Activated naive CD8-positive, alpha-beta T cell treated with anti-CD3 and anti-CD28 coated beads, Interleukin-2, amount 50 U/mL, for 24 hours (primary cell): ENCODE measurements around the gene DGKE.

Source experiments
- ATAC-seq: fragments of 150-1000 bp; cut with Tn5 transposase; one replicate; pipeline ENCODE4 v1.10.0; 2021
- DNase-seq: peaks from one replicate; pipeline ENCODE4 v3.0.0; 2021
- H3K27ac Mint-ChIP-seq: one replicate; pipeline ENCODE4 v1.8.0; 2021; ENCODE audit warnings: mild to moderate bottlenecking, mixed read lengths
- H3K27me3 Mint-ChIP-seq: one replicate; pipeline ENCODE4 v1.8.0; 2021; ENCODE audit warnings: mixed read lengths
- H3K36me3 Mint-ChIP-seq: one replicate; pipeline ENCODE4 v1.8.0; 2021; ENCODE audit warnings: low read depth, mixed read lengths
- H3K4me1 Mint-ChIP-seq: one replicate; pipeline ENCODE4 v1.8.0; 2021; ENCODE audit warnings: mixed read lengths
- H3K4me3 Mint-ChIP-seq: one replicate; pipeline ENCODE4 v1.8.0; 2021; ENCODE audit warnings: mild to moderate bottlenecking, moderate library complexity, mixed read lengths
- H3K9me3 Mint-ChIP-seq: one replicate; pipeline ENCODE4 v1.8.0; 2021; ENCODE audit warnings: mixed read lengths

Gene DGKE

DNA sequence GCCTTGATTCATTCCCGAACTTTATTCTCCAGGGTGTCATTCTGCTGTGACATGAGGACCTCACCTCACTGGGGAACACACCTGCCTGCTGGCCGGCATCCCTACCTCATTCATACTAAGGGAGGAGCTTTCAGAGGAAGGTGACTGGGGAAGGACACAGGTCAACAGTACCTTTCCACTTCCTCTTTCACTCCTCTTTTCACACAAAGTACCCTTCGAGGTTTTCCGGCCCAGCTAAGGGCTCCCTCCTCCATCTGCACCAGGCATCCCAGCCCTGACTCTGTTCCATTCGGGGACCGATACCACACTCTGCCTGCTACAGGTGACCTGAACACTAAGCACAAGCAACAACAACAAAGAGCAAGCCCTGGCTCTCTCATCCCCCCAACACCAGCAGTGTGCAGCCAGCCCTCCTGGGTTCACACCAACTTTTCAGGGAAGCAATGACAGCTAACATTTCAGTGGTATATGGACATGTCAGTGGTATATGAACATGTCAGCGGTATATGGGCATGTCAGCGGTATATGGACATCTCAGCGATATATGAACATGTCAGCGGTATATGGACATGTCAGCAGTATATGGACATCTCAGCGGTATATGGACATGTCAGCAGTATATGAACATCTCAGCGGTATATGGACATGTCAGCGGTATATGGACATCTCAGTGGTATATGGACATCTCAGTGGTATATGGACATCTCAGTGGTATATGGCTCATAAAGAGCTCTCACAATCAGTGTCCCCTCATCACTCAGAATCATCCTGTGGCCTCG is 63.9 kb downstream of the DGKE start:
- Mint-ChIP-seq H3K27ac (no peak overlapping the region), H3K4me3 (no peak overlapping the region), H3K36me3 (peaks cover 61% of the 10 kb centered on the region), H3K4me1 (peaks cover 2% of the 10 kb centered on the region), H3K9me3 (no peaks in the 10 kb centered on the region), H3K27me3 (no peaks in the 10 kb centered on the region)
- ATAC-seq, result no peak
- no peak for DNase-seq

DNA sequence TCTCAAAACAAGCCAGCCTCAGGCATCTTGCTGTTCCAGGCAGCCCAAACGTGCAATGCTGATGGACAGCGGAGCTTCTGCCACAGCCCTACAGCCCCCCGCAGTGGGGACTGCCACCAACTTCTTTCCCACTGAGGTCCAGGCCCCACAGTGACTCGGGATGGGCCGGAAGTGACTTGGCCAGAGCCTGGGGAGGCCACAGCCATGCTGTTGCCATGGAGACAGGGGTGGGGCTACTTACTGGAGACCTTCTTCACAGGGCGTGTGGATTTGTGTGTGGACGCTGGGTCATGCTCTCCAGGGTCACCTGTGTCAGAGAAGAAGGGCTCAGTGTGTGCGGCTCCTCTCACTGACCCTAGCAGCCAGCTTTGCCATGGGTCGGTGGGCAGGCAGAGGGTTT is 64.9 kb downstream of the DGKE start:
- Mint-ChIP-seq H3K27me3 (no peaks in the 10 kb centered on the region), H3K9me3 (no peaks in the 10 kb centered on the region), H3K27ac (no peak overlapping the region), H3K4me1 (peaks cover 2% of the 10 kb centered on the region), H3K36me3 (peaks cover 60% of the 10 kb centered on the region), H3K4me3 (no peak overlapping the region)
- ATAC-seq (no peak), DNase-seq (no peak)

DNA sequence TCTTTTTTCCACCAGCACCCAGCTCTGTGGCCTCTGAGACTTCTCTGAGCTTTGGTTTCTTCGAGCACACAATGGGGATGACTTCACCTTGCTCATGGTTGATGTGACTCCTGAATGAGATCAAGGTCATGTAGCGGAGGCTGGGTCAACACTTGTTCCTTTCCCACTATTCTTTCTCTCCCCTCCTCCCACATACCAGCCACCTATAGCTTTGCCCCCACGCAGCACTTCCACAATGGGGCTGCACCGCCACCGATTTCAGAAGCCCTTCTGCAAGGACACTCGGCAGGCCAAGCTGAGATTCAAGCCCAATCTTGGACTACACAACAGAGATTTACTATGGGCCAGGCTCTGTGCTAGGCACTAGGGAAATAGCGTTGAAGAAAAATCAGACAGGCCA is 65.5 kb downstream of the DGKE start:
- Mint-ChIP-seq H3K4me3 (no peak overlapping the region), H3K9me3 (no peaks in the 10 kb centered on the region), H3K27me3 (no peaks in the 10 kb centered on the region), H3K4me1 (peaks cover 2% of the 10 kb centered on the region), H3K36me3 (peaks cover 64% of the 10 kb centered on the region), H3K27ac (no peak overlapping the region)
- DNase-seq (no peak), ATAC-seq (no peak)

DNA sequence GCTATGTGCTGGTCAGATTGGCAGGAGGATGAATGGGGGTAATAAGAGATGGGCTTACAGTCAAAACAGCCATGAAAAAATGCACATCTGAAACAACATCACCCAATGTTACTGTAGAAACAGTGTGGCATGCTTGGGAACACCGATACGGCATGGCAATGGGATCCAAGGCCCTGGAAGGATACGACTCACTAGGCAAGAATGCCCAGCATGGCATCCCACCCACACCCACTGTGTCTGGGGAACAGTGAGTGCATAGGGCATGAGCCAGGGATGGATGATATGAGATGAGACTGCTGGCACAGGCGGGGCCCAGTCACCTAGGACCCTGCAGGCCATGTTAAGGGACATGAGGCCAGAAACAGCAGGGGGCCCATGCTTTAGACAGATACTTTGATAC is 68.4 kb downstream of the DGKE start:
- Mint-ChIP-seq H3K27ac (no peak overlapping the region), H3K4me1 (peaks cover 6% of the 10 kb centered on the region), H3K36me3 (peaks cover 70% of the 10 kb centered on the region), H3K9me3 (no peaks in the 10 kb centered on the region), H3K27me3 (no peaks in the 10 kb centered on the region), H3K4me3 (no peak overlapping the region)
- DNase-seq (no peak), ATAC-seq (no peak)

DNA sequence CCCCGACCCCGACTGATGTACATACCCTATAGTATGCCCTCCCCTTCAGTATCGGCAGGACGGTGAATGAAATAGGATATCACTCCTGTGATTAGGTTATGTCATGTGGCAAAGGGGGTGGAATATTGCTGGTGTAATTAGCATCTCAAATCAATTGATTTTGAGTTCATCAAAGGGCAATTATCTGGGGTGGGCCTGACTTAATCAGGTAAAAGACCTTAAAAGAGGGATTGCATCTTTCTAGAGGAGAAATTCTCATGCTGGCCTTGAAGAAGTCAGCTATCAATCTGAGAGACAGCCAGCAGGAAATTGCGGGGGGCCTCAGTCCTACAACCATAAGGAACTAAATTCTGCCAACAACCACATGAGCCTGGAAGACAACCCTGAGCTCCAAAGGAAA is 69.6 kb downstream of the DGKE start:
- H3K27me3 Mint-ChIP-seq, result no peaks in the 10 kb centered on the region
- H3K36me3 Mint-ChIP-seq, result peaks cover 71% of the 10 kb centered on the region
- H3K27ac Mint-ChIP-seq, result no peak overlapping the region
- H3K4me3 Mint-ChIP-seq, result no peak overlapping the region
- ATAC-seq (no peak), DNase-seq (no peak)
- H3K4me1 Mint-ChIP-seq, result peaks cover 14% of the 10 kb centered on the region
- no peaks in the 10 kb centered on the region for H3K9me3 Mint-ChIP-seq

DNA sequence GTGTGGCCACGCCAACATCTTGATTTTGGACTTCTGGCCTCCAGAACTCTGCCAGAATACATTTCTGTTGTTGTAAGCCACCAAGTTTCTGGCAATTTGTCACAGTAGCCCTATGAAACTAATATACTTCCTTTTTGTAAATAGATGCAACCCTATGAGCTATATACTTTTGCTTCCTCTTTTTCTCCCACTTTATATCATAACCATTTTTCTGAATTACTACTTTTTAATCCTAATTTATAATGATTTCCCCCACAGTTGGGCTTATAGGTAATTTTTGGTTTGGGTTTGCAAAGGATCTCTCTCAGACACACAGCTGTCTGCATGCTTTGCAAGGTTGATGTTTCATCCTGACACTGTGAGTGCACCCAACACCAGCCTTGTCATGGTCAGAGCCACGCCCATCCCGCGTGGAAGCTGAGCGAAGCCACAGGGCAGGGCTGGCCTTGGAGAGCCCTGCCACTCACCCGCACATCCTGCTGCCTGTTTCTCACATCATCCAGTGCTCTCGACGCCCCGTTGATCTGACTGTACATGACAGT is 74.1 kb downstream of the DGKE start:
- peak; percentile 50 for ATAC-seq
- Mint-ChIP-seq H3K27me3 (no peaks in the 10 kb centered on the region), H3K9me3 (no peaks in the 10 kb centered on the region), H3K4me1 (peaks cover 48% of the 10 kb centered on the region), H3K4me3 (no peak overlapping the region), H3K27ac (peak overlapping the region; percentile 75), H3K36me3 (peaks cover 61% of the 10 kb centered on the region)
- DNase-seq, result peak; percentile 32

DNA sequence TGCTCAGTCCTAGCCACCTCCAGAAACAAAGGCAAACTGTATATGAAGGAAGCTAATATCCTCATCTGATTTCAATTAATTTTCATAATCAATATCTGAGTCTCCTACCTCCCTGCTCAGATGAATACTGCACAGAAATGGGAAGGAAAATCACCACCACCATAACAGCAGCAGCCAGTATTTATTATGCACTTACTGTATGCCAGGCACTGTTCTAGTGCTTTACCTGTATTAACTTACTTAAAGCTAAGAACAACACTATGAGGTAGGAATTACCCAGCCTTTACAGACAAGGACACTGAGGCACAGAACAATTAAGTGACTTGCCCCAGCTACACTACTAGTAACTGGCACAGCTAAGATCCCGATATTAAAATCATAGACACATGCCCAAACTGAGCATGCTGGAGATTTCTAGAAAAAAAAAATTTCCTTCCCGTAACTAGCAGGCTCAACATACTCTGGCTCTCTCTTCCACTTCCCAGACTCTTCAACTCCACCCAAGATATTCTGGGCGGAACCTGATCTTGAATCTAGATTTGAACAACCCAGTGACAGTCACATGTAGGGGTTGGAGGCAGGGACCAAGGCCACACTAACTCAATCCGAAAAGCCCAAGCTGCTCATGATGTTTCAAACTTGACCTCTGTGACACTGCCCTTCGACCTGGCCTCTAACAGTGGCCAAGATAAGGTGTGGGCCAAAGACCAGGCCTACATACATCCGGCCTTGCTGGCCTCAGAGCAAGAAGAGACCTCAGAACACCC is 76.0 kb downstream of the DGKE start:
- H3K9me3 Mint-ChIP-seq, result no peaks in the 10 kb centered on the region
- peak overlapping the region; percentile 97 for H3K4me3 Mint-ChIP-seq
- DNase-seq, result no peak
- no peaks in the 10 kb centered on the region for H3K27me3 Mint-ChIP-seq
- peaks cover 53% of the 10 kb centered on the region for H3K4me1 Mint-ChIP-seq
- H3K36me3 Mint-ChIP-seq, result peaks cover 46% of the 10 kb centered on the region
- peak overlapping the region; percentile 86 for H3K27ac Mint-ChIP-seq
- ATAC-seq, result no peak

DNA sequence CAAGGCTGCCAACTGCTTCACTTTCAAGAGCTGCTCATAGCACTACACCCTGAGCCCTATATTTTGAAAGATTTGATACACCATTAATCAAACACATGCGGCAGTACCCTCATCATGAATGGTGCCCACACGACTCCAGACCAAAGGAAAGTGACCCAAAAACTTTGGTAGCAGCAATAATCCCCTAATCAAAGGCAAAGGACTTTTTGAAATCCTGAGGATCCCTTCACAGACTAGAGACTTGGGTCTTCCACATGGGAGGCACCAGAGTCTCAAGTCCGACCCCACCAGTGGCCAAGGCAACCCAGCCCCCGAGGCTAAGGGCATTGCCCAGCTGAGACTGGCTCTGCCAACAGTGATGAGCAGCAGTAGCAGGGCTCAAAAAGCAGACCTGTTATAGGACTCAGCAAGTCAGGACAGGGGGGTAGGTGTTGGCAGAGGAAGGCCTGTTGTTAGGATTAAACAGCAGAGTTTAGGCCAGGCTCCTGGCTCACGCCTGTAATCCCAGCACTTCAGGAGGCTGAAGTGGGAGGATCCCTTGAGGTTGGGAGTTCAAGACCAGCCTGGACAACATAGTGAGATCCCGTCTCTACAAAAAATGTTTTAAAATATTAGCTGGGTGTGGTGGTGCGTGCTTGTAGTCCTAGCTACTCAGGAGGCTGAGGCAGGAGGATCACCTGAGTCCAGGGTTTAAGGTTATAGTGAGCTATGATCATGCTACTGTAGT is 76.7 kb downstream of the DGKE start:
- Mint-ChIP-seq H3K36me3 (peaks cover 44% of the 10 kb centered on the region), H3K27me3 (no peaks in the 10 kb centered on the region), H3K4me1 (peaks cover 60% of the 10 kb centered on the region), H3K27ac (peak overlapping the region; percentile 86), H3K9me3 (no peaks in the 10 kb centered on the region), H3K4me3 (peak overlapping the region; percentile 97)
- ATAC-seq, result no peak
- no peak for DNase-seq

DNA sequence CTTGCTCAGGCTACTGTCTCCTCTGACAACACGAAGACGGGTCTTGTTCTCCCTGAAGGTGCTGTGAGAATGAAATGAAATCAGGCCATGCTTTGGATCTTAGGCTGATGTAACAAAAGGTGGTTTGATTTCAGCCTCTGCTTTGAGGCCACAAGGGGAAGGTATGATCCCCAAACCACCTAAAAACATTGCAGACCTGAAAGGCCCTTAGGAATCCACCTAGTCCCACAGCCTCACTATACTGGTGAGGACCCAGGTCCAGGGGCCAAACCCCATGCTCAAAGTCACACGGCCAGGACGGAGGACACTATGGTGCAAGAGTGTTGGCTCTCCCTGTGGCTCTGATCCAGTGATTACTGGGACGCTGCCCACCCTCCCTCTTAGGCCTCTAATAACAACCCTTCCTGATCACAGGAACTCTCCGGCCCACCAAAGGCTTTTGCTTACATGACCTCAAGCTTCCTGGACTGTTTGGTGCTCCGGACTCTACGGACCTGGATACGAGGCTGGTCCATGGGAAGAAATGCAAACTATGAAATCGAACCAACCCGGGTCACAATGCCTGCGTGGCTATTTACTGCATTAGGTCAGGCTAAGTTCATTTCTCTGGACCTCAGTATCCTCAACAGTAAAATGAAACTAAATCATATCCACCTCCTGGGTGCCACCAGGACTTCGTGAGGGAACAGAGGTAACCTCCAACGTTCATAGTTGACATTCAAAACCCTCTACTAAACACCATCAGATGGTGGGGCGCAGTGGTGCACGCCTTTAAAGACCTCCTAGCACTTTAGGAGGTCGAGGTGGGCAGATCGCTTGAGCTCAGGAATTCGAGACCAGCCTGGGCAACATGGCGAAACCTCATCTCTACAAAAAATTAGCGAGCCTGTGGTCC is 78.4 kb downstream of the DGKE start:
- no peaks in the 10 kb centered on the region for H3K27me3 Mint-ChIP-seq
- H3K27ac Mint-ChIP-seq, result peak overlapping the region; percentile 86
- H3K9me3 Mint-ChIP-seq, result peaks cover 4% of the 10 kb centered on the region
- ATAC-seq (no peak), DNase-seq (no peak)
- H3K4me1 Mint-ChIP-seq, result peaks cover 73% of the 10 kb centered on the region
- H3K4me3 Mint-ChIP-seq, result peak overlapping the region; percentile 97
- peaks cover 34% of the 10 kb centered on the region for H3K36me3 Mint-ChIP-seq

DNA sequence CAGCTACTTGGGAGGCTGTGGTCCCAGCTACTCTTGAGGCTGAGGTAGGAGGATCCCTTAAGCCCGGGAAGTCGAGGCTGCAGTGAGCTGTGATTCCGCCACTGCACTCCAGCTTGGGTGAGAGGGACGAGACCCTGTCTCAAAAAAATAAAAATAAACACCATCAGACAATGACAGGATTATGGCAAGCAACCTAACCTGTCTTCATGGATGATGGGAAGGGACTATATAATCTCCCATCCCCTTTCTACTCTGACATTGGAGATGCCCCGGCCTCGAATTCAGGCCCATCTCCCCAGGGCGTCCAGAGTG is 79.0 kb downstream of the DGKE start:
- H3K27me3 Mint-ChIP-seq, result no peaks in the 10 kb centered on the region

DNA sequence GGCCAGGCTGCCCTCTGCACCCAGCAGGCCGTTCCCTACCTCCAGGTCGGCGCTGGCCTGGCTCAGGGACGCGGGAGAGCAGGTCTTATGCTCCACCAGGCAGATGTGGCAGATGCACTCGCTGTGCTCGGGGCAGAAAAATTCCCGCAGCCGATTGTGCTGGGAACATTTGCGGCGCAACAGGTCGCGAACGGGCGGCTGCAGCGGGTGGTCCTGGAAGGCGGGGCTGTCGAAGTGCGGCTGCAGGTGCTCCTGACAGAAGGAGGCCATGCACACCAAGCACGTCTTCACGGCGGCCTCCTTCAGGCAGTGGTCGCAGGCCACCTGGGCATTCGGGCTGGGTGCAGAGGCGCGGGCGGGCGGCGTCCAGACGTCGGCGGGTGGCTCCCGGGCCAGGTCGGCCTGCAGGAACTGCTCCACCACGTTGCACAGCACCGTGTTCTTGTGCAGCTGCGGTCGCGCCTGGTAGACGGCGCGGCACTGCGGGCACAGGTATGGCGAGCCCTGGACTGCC is 79.5 kb downstream of the DGKE start:
- no peak for DNase-seq

More for the DNA sequence above, 79.0 kb downstream of the DGKE start:
- ATAC-seq (no peak), DNase-seq (no peak)
- peaks cover 10% of the 10 kb centered on the region for H3K9me3 Mint-ChIP-seq
- peak overlapping the region; percentile 97 for H3K4me3 Mint-ChIP-seq
- peaks cover 75% of the 10 kb centered on the region for H3K4me1 Mint-ChIP-seq
- peak overlapping the region; percentile 86 for H3K27ac Mint-ChIP-seq
- peaks cover 34% of the 10 kb centered on the region for H3K36me3 Mint-ChIP-seq

DNA sequence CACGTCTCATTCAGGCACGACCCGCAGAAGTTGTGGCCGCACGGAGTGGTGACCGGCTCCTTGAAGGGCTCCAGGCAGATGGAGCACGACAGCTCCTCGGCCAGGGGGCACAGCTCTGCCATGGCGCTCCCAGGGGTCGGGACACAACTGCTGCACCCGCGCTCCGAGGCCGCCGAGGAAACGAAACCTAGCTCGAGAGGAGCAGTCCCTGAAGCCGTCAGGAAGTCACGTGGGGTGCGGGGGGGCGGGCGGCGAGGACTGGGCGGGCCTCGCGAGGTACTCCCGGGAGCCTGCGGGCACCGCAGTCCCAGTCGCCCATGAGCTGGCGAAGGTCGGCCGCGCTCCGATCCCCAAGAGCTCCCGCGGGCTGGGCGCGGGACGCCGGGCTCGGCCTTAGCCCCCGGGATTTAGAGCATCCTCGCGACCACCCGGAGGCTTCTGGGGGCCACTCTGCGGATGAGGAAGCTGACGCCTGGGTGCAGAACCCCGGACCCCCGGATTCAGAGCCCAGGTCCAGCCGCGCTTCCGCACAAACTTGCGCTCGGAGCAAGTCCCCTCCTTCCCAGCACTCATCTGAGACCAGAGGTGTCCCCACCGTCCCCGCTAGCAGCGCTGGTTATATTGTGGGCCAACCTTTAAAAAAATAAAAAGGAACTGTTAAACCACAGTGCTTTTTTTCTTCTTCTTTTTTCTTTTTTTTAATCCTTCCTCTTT is 80.1 kb downstream of the DGKE start, which contains the start of gene TRIM25:
Gene TRIM25, minus strand, starts transcription at position 183 of the 714 bp plus-strand sequence. Its CDS starts 61 bp downstream, at position 122.
- peak; percentile 88 for DNase-seq
- H3K27ac Mint-ChIP-seq, result peak within 1 kb of the TSS; percentile 97

More for the DNA sequence above, 79.5 kb downstream of the DGKE start:
- no peaks in the 10 kb centered on the region for H3K27me3 Mint-ChIP-seq
- peak overlapping the region; percentile 97 for H3K4me3 Mint-ChIP-seq
- H3K9me3 Mint-ChIP-seq, result peaks cover 12% of the 10 kb centered on the region
- peak; percentile 27 for ATAC-seq
- H3K36me3 Mint-ChIP-seq, result peaks cover 29% of the 10 kb centered on the region
- peak overlapping the region; percentile 86 for H3K27ac Mint-ChIP-seq
- peaks cover 71% of the 10 kb centered on the region for H3K4me1 Mint-ChIP-seq

More for the DNA sequence above, 80.1 kb downstream of the DGKE start, which contains the start of gene TRIM25:
- H3K36me3 Mint-ChIP-seq, result peaks cover 23% of the 10 kb centered on the region
- peak within 1 kb of the TSS; percentile 97 for H3K4me3 Mint-ChIP-seq
- peaks cover 18% of the 10 kb centered on the region for H3K9me3 Mint-ChIP-seq
- no peaks in the 10 kb centered on the region for H3K27me3 Mint-ChIP-seq
- ATAC-seq, result peak; percentile 76
- peaks cover 71% of the 10 kb centered on the region for H3K4me1 Mint-ChIP-seq
